OCI-LY7 (cell line): ENCODE data around the gene IL26.

Source experiments
- EZH2phosphoT487 ChIP-seq: fragments of 200-600 bp; sonication (generic); IDR thresholded peaks from 2 replicates; pipeline ENCODE4 v1.6.1; 2018; ENCODE audit warnings: low read depth, borderline replicate concordance, mild to moderate bottlenecking, mixed run types, antibody characterized with exemption, low read length, moderate library complexity, mixed read lengths
- TF ChIP-seq, protein P1 (sequence below): fragments of 200-600 bp; sonication (generic); conservative IDR thresholded peaks from 2 replicates; pipeline ENCODE4 v1.5.1; 2014; ENCODE audit warnings: mild to moderate bottlenecking, antibody characterized with exemption, low read length, moderate library complexity, mixed read lengths

DNA sequence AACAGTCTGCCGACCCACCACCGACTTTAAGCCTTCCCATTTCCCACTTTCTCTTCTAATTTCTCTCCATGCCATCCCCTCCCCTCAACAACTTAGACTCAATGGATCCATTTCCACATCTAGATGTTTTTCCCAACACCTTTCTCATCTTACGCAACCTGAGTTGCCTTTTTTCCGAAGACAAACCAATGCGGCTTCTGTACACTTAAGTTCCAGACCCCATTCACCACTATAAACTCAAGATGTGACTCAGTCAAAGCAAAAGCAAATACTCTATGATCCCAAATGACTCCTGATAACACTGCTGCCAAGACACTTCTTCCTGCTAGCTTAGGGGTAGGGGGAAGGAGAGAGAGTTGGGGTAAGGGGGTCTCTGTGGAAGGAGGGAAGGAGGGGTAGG, 26.5 kb upstream of the IL26 start:
- TF ChIP-seq, protein P1, sequence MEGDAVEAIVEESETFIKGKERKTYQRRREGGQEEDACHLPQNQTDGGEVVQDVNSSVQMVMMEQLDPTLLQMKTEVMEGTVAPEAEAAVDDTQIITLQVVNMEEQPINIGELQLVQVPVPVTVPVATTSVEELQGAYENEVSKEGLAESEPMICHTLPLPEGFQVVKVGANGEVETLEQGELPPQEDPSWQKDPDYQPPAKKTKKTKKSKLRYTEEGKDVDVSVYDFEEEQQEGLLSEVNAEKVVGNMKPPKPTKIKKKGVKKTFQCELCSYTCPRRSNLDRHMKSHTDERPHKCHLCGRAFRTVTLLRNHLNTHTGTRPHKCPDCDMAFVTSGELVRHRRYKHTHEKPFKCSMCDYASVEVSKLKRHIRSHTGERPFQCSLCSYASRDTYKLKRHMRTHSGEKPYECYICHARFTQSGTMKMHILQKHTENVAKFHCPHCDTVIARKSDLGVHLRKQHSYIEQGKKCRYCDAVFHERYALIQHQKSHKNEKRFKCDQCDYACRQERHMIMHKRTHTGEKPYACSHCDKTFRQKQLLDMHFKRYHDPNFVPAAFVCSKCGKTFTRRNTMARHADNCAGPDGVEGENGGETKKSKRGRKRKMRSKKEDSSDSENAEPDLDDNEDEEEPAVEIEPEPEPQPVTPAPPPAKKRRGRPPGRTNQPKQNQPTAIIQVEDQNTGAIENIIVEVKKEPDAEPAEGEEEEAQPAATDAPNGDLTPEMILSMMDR: no peak
- no peak for TF ChIP-seq EZH2phosphoT487
